LNCAP (cell line): ENCODE results near the gene PSMC5.
"Not testable (repeated sequence)": the region's sequence is repeated elsewhere in the genome, so short reads cannot be mapped to it uniquely, and the experiment has no call there.

Experiments used
- CTCF ChIP-seq: fragments of 450-650 bp; IDR thresholded peaks from 2 replicates; pipeline ENCODE4 v1.5.1; 2017; ENCODE audit warnings: mild to moderate bottlenecking

PSMC5 gene

GRCh38 chr17:63854709-63855108, 27.5 kb downstream of the PSMC5 start:
- no peak for TF ChIP-seq CTCF

GRCh38 chr17:63855185-63855584, 28.0 kb downstream of the PSMC5 start:
- TF ChIP-seq CTCF, result no peak

- TF ChIP-seq CTCF, result no peak
Observed at GRCh38 chr17:63859257-63859656, 32.0 kb downstream of the PSMC5 start.

- not testable (repeated sequence) for TF ChIP-seq CTCF
Observed at GRCh38 chr17:63873577-63873976, 46.3 kb downstream of the PSMC5 start, which contains the start of gene CSH2. TSS of gene CSH2 (minus strand) at chr17:63873677. CDS start at chr17:63873614, 63 bp downstream.

GRCh38 chr17:63880706-63881105, 53.5 kb downstream of the PSMC5 start:
- no peak for TF ChIP-seq CTCF
